ENCODE data around the gene OR13J1. TPM values are rescaled to one million over a fixed set of nuclear protein-coding genes. Genes with fewer than 3 reads are reported as not detected.

Gene OR13J1
- total and polyA plus RNA-seq, 12 donors = not detected

DNA sequence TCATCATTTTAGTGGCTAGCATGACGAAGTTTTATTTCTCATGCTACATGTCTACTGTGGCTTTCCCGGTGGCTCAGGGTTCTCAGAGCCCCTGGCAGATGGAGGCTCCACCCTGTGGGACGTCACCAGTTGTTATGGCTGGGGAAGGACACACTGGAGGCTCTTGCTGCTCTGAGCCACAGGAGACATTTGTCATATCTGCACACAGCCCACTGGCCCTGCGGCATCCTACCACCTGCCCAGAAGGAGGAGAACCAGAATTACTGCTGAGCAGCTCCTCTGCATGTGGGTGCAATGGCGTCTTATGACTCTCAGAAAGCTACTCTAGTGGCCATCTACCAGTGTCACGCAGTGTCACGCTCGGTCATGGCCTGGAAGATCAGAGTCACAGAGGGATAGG is 6.6 kb downstream of the OR13J1 start:
- no peak for TF ChIP-seq POLR2A (IDR thresholded peaks at IDR 0.05)
- TF ChIP-seq, protein P1, sequence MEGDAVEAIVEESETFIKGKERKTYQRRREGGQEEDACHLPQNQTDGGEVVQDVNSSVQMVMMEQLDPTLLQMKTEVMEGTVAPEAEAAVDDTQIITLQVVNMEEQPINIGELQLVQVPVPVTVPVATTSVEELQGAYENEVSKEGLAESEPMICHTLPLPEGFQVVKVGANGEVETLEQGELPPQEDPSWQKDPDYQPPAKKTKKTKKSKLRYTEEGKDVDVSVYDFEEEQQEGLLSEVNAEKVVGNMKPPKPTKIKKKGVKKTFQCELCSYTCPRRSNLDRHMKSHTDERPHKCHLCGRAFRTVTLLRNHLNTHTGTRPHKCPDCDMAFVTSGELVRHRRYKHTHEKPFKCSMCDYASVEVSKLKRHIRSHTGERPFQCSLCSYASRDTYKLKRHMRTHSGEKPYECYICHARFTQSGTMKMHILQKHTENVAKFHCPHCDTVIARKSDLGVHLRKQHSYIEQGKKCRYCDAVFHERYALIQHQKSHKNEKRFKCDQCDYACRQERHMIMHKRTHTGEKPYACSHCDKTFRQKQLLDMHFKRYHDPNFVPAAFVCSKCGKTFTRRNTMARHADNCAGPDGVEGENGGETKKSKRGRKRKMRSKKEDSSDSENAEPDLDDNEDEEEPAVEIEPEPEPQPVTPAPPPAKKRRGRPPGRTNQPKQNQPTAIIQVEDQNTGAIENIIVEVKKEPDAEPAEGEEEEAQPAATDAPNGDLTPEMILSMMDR (IDR thresholded peaks at IDR 0.05) = no peak
- Histone ChIP-seq H3K27ac (no peak overlapping the region), H3K4me3 (no peak overlapping the region), H3K9me3 (replicated peaks in 1 of 3) (no peaks in the 10 kb centered on the region), H3K36me3 (replicated peaks in 1 of 2) (no peaks in the 10 kb centered on the region), H3K4me1 (replicated peaks in 1 of 2) (no peaks in the 10 kb centered on the region), H3K27me3 (peaks cover 8% of the 10 kb centered on the region)
- intact Hi-C loops (cut with DNase I) = no loop called here
- DNase-seq = peak in 2 of 7 donors; percentile 17 to 45
- 60 to 76% (median 67%) methylated on average over 1 to 8 of the region's 8 CpGs for WGBS, 4 donors

DNA sequence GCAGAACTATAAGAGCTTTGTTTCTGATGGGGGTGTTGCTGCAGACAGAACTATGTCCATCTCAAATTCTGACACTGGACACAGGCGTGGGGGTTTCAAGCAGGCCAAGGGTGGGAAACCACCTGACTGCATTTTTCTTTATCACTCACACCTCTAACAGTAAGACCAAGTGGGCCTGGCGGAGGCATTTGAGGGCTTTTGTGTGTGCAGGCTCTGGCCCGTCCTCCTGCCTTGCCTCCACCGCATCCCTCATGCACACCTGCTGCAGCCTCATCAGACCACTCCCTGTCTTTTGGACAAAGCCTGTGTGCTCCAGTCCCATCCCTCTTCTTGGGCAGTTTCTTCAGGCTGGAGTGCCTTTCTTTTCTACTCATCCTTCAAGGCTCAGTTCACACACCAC is 7.9 kb downstream of the OR13J1 start:
- no peaks in the 10 kb centered on the region for H3K36me3 ChIP-seq (replicated peaks in 1 of 2)
- 80 to 94% (median 88%) methylated on average over 4 of the region's 4 CpGs for WGBS, 4 donors
- no peak overlapping the region for H3K4me3 ChIP-seq
- H3K27ac ChIP-seq = no peak overlapping the region
- H3K27me3 ChIP-seq = peaks cover 8% of the 10 kb centered on the region
- DNase-seq = peak in 1 of 7 donors; percentile 39
- no peak for TF ChIP-seq POLR2A (IDR thresholded peaks at IDR 0.05)
- TF ChIP-seq, protein P1 (IDR thresholded peaks at IDR 0.05) = no peak
- H3K9me3 ChIP-seq (replicated peaks in 1 of 3) = no peaks in the 10 kb centered on the region
- intact Hi-C loops (cut with DNase I) = no loop called here
- H3K4me1 ChIP-seq (replicated peaks in 1 of 2) = no peaks in the 10 kb centered on the region

DNA sequence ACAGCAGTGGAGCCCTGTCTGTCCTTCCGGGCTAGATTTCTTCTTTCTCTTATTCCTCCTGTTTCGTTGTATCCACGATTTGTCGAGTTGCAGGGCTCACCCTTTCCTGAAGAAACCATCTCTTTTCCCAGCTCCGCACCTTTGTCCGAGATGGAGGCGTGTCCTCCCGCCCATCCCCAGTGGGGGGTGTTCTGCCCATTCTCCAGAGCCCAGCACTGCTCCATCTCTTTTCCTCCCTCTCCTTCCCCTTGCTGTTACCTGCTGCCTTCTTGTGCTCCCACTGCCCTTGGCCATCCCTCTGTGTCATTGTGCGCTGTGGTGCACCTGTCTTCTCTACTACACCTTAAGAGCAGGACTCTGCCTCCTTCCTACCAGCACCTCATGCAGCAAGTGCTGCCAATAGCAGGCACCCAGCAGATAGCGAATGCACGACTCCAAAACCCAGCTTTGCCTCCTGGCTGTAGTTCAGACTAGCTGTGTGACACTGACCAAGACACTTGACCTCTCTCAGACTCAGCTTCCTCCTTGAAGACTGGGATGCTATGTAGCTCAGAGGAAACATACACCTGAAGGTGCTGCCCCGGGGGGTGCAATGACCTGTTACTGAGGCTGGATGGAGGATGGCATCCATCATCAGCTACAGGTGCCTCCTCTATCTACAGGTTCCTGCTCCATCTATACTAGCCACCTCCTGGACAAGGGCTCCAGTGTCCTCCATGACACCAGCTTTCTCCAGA is 8.9 kb downstream of the OR13J1 start:
- H3K27ac ChIP-seq = no peak overlapping the region
- DNase-seq = peak in 2 of 7 donors; percentile 16 to 45
- intact Hi-C loops (cut with DNase I) = no loop called here

DNA sequence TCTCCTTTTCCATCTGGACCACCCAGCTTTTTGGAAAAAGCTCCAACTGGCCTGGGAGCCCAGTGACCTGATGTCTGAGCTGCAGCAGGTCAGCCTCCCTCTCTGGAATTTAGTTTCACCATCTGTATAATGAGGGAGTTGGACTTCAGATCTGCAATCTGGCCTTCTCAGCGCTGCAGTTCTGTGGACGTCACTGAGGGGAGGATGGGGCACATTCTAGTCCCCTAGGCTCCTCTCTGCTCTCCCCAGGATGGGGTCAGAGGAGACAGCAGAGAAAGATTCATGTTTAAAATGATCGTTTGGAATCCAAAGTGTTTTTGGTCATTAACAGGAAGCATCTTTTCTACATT is 10.2 kb downstream of the OR13J1 start:
- Histone ChIP-seq H3K9me3 (replicated peaks in 1 of 3) (no peaks in the 10 kb centered on the region), H3K36me3 (replicated peaks in 1 of 2) (no peaks in the 10 kb centered on the region), H3K4me1 (replicated peaks in 1 of 2) (no peaks in the 10 kb centered on the region), H3K4me3 (no peak overlapping the region), H3K27me3 (peaks cover 4% of the 10 kb centered on the region), H3K27ac (no peak overlapping the region)
- intact Hi-C loops (cut with DNase I) = no loop called here
- 35 to 49% (median 39%) methylated on average over 3 of the region's 3 CpGs for WGBS, 4 donors
- no peak for TF ChIP-seq POLR2A (IDR thresholded peaks at IDR 0.05)
- TF ChIP-seq, protein P1 (IDR thresholded peaks at IDR 0.05) = no peak
- peak in 2 of 7 donors; percentile 20 to 44 for DNase-seq

More for the DNA sequence above, 8.9 kb downstream of the OR13J1 start:
- 61 to 70% (median 65%) methylated on average over 12 of the region's 12 CpGs for WGBS, 4 donors
- H3K9me3 ChIP-seq (replicated peaks in 1 of 3) = no peaks in the 10 kb centered on the region
- no peaks in the 10 kb centered on the region for H3K36me3 ChIP-seq (replicated peaks in 1 of 2)
- H3K4me1 ChIP-seq (replicated peaks in 1 of 2) = no peaks in the 10 kb centered on the region
- no peak overlapping the region for H3K4me3 ChIP-seq
- H3K27me3 ChIP-seq = peaks cover 8% of the 10 kb centered on the region
- TF ChIP-seq, protein P1 (IDR thresholded peaks at IDR 0.05) = no peak
- no peak for TF ChIP-seq POLR2A (IDR thresholded peaks at IDR 0.05)
